Left colon (tissue), 2 donors: ENCODE measurements around the gene CHKB. TPM values are rescaled to one million over a fixed set of nuclear protein-coding genes. Genes with fewer than 3 reads are reported as not detected.

Experiments
- ATAC-seq: fragments of 200-7000 bp; cut with Tn5 transposase; one replicate; pipeline ENCODE4 v1.9.1; 2020; ENCODE audit warnings: mild to moderate bottlenecking, moderate library complexity
- DNase-seq, 2 donors: peaks; one replicate each; pipeline ENCODE4 v3.0.0-alpha.2; 2020
- intact Hi-C, 2 donors: fragments of 100-400 bp; cut with DNase I in 1 of 2; cut with micrococcal nuclease in 1 of 2; formaldehyde crosslinking; loops; one replicate each; pipeline versions ENCODE4 v1.11.2 to v1.14.0; 2022; cut with DNase I, micrococcal nuclease
- total RNA-seq, 2 donors: library from RNA; stranded (reverse); fragmentation: NEBNext Ultra II Directional; extraction: Animal tissue kit (Norgen Biotek cat#: 25700); gene quantifications; one replicate each; pipeline ENCODE4 v1.2.1, GENCODE V29; 2021
- donor health status: DM: no; HTN: no; CAD: no.
- donor health status: DM: yes; HTN: yes; CAD: no.

CHKB gene
- total RNA-seq, 2 donors from 2014 or later = 66.9 to 72.7 TPM

- no peak for ATAC-seq
- DNase-seq = no peak
- intact Hi-C loops = no loop called here
These were observed 4.5 kb downstream of the CHKB start, which contains the start of gene CPT1B for GRCh38 chr22:50577987-50578775. CPT1B (minus strand) TSS chr22:50578427; CDS start chr22:50577915, 512 bp downstream.

GRCh38 chr22:50577697-50577986 is 5.0 kb downstream of the CHKB start:
- intact Hi-C loops = no loop called here

DNA sequence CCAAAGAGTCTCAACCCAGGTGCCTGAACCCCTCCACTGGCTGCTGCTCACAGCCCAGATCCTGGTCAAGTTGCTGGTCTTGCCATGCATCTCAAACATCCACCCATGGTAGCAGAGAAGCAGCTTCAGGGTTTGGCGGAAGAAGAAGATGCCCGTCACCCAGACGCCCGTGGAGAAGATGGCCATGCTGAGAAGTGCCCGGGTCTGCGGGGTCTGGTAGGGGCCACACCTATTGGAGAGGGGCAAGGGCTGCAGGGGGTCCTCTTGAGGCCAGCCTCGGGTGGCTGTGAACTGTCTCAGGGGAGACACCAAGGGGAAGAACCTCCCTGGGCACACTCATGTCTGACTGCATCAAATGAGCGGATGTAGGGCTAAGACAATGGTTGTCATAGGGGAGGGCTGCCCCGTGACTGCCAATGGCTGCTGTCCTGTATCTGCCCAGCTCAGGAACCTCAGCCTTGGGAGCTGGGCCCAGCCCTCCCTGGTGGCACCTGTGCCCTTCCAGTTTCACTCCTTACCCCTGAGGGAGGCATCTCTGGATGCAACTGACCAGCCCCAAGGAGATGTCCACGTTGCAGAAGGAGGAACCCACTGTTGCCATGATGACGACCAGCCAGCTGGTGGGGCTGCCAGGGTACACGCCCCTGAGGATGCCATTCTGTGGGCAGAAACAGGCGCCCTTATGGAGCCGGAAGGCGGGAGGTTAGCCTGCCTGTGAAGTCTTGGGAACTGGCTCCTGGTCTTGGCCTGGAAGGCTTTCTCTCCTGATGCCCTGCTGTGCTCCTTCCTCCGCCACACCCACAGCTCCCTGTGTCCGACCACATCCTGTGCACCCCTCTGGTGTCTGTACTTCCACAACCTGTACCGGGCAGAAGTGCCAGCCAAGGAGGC is 5.6 kb downstream of the CHKB start:
- no peak for ATAC-seq
- intact Hi-C loops = no loop called here
- no peak for DNase-seq

More at GRCh38 chr22:50577697-50577986, 5.0 kb downstream of the CHKB start:
- ATAC-seq (no peak), DNase-seq (no peak)

DNA sequence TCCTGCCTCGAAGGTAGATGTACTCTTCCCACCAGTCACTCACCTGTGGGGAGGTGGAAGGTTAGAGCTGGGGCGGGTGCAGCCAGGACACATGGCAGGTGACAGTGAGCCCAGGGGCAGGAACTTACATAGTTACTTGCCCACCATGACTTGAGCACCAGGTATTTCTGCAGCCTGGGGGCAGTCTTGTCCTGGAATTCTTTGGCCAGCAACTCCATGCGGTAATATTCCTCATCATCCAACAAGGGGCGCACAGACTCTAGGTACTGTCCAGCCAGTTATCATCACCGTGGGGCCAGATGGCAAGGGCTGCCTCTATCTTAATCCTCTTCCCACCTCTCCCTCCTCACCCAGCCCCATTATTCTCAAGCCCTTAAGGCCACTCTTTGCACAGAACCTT is 6.6 kb downstream of the CHKB start:
- intact Hi-C loops = no loop called here
- no peak for DNase-seq
- ATAC-seq = peak; percentile 48

DNA sequence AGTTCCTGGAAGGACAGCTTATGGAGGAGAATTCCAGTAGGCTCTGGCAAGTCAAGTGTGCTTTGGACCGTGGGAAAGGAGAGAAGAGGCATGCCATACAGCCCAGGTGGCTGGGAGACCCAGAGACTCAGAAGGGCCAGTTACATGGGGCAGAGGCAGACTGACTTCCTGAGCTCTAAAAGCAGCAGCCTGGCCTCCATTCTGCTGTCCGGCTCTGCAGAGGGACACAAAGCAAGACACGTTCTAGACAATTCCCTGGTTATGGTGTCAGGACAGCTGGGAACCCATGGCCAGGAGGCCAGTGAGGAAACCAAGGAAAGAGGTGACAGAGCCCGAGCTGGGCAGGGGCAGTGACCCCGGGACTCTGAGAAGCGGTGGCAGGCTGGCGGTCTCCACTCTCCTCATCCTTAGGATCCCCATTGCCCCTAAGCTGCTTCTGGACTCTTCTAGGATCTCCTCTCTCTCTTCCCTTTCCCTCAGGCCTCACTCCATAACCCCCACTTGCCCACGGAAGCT is 7.2 kb downstream of the CHKB start:
- no peak for DNase-seq
- ATAC-seq = no peak
- intact Hi-C loops = no loop called here

DNA sequence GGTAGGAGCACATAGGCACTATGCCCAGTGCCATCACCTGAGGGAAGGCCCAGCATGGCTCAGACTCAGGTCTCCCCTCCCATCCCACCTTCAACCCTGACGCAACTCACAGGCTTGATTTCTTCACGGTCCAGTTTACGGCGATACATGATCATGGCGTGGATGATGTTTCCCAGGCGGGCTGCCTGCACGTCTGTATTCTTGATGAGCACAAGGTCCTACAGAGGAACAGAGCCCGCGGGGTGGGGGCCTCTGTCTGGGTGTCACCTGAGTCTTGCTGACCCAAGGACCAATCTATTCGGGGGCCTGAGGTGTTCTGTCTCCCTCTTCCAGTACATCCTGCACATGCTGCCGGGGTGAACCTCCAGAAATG is 8.3 kb downstream of the CHKB start:
- intact Hi-C loops = no loop called here
- ATAC-seq (no peak), DNase-seq (no peak)

GRCh38 chr22:50573491-50574382 is 8.9 kb downstream of the CHKB start:
- intact Hi-C loops = no loop called here
- ATAC-seq (no peak), DNase-seq (no peak)

GRCh38 chr22:50572965-50573364 is 9.7 kb downstream of the CHKB start:
- DNase-seq = no peak
- intact Hi-C loops = no loop called here
- ATAC-seq = no peak

- ATAC-seq (peak; percentile 34), DNase-seq (no peak)
- intact Hi-C loops = no loop called here
These were observed 11.1 kb downstream of the CHKB start for GRCh38 chr22:50571264-50572175.

GRCh38 chr22:50570861-50571260 is 11.8 kb downstream of the CHKB start:
- intact Hi-C loops = no loop called here
- ATAC-seq (no peak), DNase-seq (no peak)

- ATAC-seq = no peak
- intact Hi-C loops = no loop called here
- no peak for DNase-seq
These were observed 12.6 kb downstream of the CHKB start for GRCh38 chr22:50569896-50570535.

GRCh38 chr22:50569041-50569459 is 13.6 kb downstream of the CHKB start:
- peak; percentile 44 for ATAC-seq
- peak in 1 of 2 donors; percentile 57 for DNase-seq

DNA sequence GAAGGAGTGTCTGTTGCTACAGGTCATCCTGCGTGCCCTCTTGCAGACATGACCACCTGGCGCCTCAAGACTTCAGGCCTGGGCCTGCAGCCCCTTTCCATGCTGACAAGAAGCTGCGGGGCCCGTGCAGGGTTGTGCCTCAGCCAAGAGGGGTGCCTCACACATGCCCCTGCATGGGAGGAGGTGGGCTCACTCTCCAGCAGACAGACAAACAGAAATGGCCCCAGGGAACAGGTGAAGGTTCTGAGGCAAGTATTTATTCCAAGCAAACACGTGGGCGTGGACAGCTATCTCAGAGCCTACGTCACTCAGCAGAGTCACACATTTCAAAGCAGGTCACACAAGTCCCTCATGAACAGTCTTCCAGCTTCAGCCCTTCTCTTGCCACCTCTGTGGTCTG is 14.0 kb downstream of the CHKB start:
- intact Hi-C loops = no loop called here
- ATAC-seq = peak; percentile 55
- DNase-seq = no peak

More at GRCh38 chr22:50569041-50569459, 13.6 kb downstream of the CHKB start:
- intact Hi-C loops = no loop called here

DNA sequence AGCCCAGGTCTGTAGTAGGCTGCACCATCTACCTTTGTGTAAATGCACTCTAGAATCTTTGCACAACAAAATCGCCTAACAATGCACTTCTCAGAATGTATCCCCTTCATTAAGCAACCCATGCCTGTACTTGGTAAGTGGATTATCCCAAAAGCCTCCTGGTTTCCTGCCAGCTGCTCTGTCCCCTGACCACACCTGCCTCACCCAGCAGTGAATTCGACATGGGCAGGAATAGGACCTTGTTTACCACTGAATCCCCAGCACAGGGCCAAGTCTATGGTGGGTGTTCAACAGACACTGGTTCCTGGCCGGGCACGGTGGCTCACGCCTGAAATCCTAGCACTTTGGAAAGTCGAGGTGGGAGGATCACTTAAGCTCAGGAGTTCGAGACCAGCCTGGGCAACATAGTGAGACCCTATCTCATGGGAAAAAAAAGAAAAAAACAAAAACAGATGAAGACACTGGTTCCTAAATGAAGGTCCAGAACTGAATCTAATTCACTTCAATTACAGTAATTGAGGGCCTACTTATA is 14.9 kb downstream of the CHKB start:
- intact Hi-C loops = no loop called here
- ATAC-seq (no peak), DNase-seq (no peak)

DNA sequence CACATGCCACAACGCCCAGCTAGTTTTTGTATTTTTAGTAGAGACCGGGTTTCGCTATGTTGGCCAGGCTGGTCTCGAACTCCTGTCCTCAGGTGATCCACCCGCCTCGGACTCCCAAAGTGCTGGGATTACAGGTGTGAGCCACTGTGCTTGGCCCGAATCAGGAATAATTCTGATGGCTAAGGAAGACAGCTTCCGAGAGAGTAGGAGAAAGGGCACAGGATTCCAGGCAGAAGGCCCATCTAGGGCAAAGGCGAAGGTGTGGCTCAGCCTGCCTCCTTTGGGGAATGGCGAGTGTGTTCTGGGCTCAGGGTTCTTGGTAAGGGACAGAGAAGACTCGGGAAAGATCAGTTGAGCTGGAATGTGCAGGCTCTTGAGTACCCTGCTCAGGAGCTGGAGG is 18.4 kb downstream of the CHKB start:
- ATAC-seq (peak; percentile 64), DNase-seq (peak in 1 of 2 donors; percentile 67)
- intact Hi-C loops = no loop called here

DNA sequence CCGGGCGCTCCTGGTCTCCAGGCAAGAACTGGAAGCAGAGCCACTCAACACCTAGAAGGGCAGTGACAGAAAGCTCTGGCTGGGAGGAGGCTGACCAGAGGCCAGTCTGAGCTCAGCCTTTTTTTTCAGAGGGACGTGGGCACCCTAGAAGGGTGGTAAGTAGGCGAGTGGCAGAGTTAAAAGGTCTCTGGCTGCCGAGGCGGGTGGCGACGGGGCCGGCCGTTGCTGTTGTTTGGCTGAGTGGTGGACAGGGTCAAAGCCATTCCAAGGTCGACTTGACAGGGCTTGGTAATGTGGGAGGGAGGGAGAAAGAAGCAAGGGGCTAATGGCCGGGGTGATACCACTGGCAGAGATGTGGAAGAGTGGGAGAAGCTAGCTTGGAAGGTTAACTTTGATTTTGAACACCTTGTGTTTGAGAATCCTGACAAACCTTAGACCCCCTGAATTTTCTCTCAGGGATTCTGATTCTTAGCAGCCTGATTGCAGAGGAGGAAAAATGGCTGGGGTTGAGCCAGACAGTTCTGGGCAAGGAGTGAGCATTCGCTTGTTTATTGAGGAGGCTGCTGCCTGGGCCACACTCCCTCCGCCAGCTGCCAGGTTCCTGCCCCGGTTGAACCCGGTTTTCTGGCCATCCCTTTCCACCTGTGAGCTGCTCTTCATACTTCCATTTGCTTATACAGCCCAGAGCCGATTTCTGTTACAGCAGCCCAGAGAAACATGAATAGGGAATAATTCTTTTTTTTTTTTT is 19.1 kb downstream of the CHKB start:
- intact Hi-C loops = no loop called here
- no peak for DNase-seq
- ATAC-seq = peak; percentile 38
